H1 (cell line): ENCODE measurements around the gene RMC1. TPM values are rescaled to one million over a fixed set of nuclear protein-coding genes. Genes with fewer than 3 reads are reported as not detected.

Experiments
- CTCF ChIA-PET: fragments of 300-600 bp; sonication (Branson Sonifier 250); formaldehyde crosslinking; loops from one replicate; lab custom pipeline; 2021; ENCODE audit not compliant: partially characterized antibody; lab: Charles Lee
- POLR2A ChIA-PET: fragments of 300-600 bp; sonication (Branson Sonifier 250); formaldehyde crosslinking; loops from one replicate; lab custom pipeline; 2021; ENCODE audit warnings: inconsistent platforms; ENCODE audit not compliant: partially characterized antibody; lab: Charles Lee
- DNase-seq, 2 experiments: peaks; one replicate each; pipeline versions ENCODE4 v3.0.0 to v3.0.0-alpha.2; 2010 to 2022; ENCODE audit warnings: low spot score in 2 of 2, low read depth in 1 of 2, mixed read lengths in 1 of 2
- FAIRE-seq: peaks from 2 replicates; lab custom pipeline; 2011; peaks lifted over from hg19 to GRCh38; lab: Jason Lieb, UNC
- H2AFZ ChIP-seq: 2 replicates; pipeline ENCODE4 v1.8.1; 2012; ENCODE audit warnings: low read length, inconsistent platforms
- H2AK5ac ChIP-seq: 2 replicates; pipeline ENCODE4 v1.6.1; 2013; ENCODE audit warnings: low read depth, low read length
- H2BK120ac ChIP-seq: replicated peaks from 2 replicates; pipeline ENCODE3; 2013; ENCODE audit warnings: low read depth, low read length, inconsistent platforms
- H2BK12ac ChIP-seq: 2 replicates; pipeline ENCODE4 v1.6.1; 2013; ENCODE audit warnings: low read depth, low read length
- H2BK15ac ChIP-seq: 2 replicates; pipeline ENCODE4 v1.6.1; 2013; ENCODE audit warnings: low read length
- H2BK20ac ChIP-seq: 2 replicates; pipeline ENCODE4 v1.6.1; 2013; ENCODE audit warnings: low read length
- H2BK5ac ChIP-seq: 2 replicates; pipeline ENCODE4 v1.6.1; 2013; ENCODE audit warnings: low read depth, low read length
- H3K14ac ChIP-seq: 2 replicates; pipeline ENCODE4 v1.6.1; 2013; ENCODE audit warnings: inconsistent platforms; ENCODE audit not compliant: insufficient read length
- H3K18ac ChIP-seq: 2 replicates; pipeline ENCODE4 v1.6.1; 2013; ENCODE audit warnings: low read length; ENCODE audit errors: extremely low read depth
- H3K23ac ChIP-seq: 2 replicates; pipeline ENCODE4 v1.6.1; 2013; ENCODE audit warnings: inconsistent platforms; ENCODE audit not compliant: insufficient read length
- H3K23me2 ChIP-seq: 2 replicates; pipeline ENCODE4 v1.6.1; 2013; ENCODE audit warnings: low read depth, low read length
- H3K27ac ChIP-seq: 2 replicates; pipeline ENCODE4 v1.6.1; 2011; ENCODE audit warnings: low read depth, low read length, inconsistent platforms
- H3K27me3 ChIP-seq, 4 experiments: replicated peaks in 1 of 4; 1 replicate in 1 of 4; 2 replicates in 3 of 4; pipeline versions ENCODE4 v1.6.1 to v1.8.1; 2011 to 2013; ENCODE audit warnings: low read length in 3 of 4, mild to moderate bottlenecking in 3 of 4, inconsistent platforms in 2 of 4, mixed read lengths in 2 of 4, moderate library complexity in 1 of 4; ENCODE audit not compliant: control insufficient read depth in 3 of 4, insufficient read depth in 3 of 4; ENCODE audit errors: extremely low read depth in 1 of 4
- H3K36me3 ChIP-seq, 4 experiments: 2 replicates each; pipeline versions ENCODE4 v1.6.1 to v1.8.1; 2011 to 2013; ENCODE audit warnings: mild to moderate bottlenecking in 4 of 4, low read length in 3 of 4, moderate library complexity in 2 of 4, control low read depth in 1 of 4, inconsistent platforms in 1 of 4; ENCODE audit not compliant: insufficient read depth in 4 of 4, control insufficient read depth in 2 of 4
- H3K4ac ChIP-seq: replicated peaks from 2 replicates; pipeline ENCODE3; 2013; ENCODE audit warnings: low read length, low read depth, mixed read lengths, inconsistent platforms; ENCODE audit not compliant: insufficient read length
- H3K4me1 ChIP-seq, 4 experiments: replicated peaks in 1 of 4; 1 replicate in 1 of 4; 2 replicates in 3 of 4; pipeline versions ENCODE4 v1.6.1 to v1.8.1; 2011 to 2013; ENCODE audit warnings: low read length in 3 of 4, inconsistent platforms in 2 of 4, mixed read lengths in 1 of 4; ENCODE audit not compliant: insufficient read depth in 4 of 4, control insufficient read depth in 3 of 4
- H3K4me2 ChIP-seq, 2 experiments: 2 replicates each; pipeline versions ENCODE4 v1.6.1 to v1.8.1; 2011 to 2013; ENCODE audit warnings: low read depth in 2 of 2, low read length in 2 of 2, control low read depth in 1 of 2, inconsistent platforms in 1 of 2, mild to moderate bottlenecking in 1 of 2; ENCODE audit not compliant: insufficient read depth in 1 of 2
- H3K4me3 ChIP-seq, 4 experiments: fragments of 200-600, 300-600 bp in 1 of 4; sonication (generic), shearing (Covaris generic), sonication (Bioruptor Twin) in 1 of 4; 2 replicates each; pipeline versions ENCODE4 v1.5.1 to v1.8.1; 2011 to 2016; ENCODE audit warnings: low read length in 4 of 4, low read depth in 3 of 4, control low read depth in 2 of 4, inconsistent platforms in 2 of 4, mild to moderate bottlenecking in 2 of 4, mixed read lengths in 1 of 4, moderate library complexity in 1 of 4; ENCODE audit not compliant: insufficient read depth in 2 of 4; ENCODE audit errors: extremely low read depth in 1 of 4
- H3K56ac ChIP-seq: replicated peaks from 2 replicates; pipeline ENCODE3; 2013; ENCODE audit warnings: low read depth, mild to moderate bottlenecking, mixed read lengths, low read length, inconsistent platforms; ENCODE audit not compliant: insufficient read length
- H3K79me1 ChIP-seq: 2 replicates; pipeline ENCODE4 v1.6.1; 2013; ENCODE audit warnings: low read depth, low read length, control low read depth
- H3K79me2 ChIP-seq, 2 experiments: 2 replicates each; pipeline versions ENCODE4 v1.6.1 to v1.8.1; 2012 to 2013; ENCODE audit warnings: low read length in 2 of 2, mild to moderate bottlenecking in 2 of 2, inconsistent platforms in 1 of 2; ENCODE audit not compliant: insufficient read depth in 2 of 2, control insufficient read depth in 1 of 2
- H3K9ac ChIP-seq, 4 experiments: replicated peaks in 1 of 4; 1 replicate in 1 of 4; 2 replicates in 3 of 4; pipeline versions ENCODE4 v1.6.1 to v1.8.1; 2011 to 2013; ENCODE audit warnings: low read depth in 3 of 4, low read length in 3 of 4, control low read depth in 2 of 4, mild to moderate bottlenecking in 2 of 4, moderate library complexity in 2 of 4, inconsistent platforms in 1 of 4; ENCODE audit errors: extremely low read depth in 1 of 4
- H3K9me3 ChIP-seq, 2 experiments: 2 replicates each; pipeline versions ENCODE4 v1.6.1 to v1.8.1; 2012 to 2013; ENCODE audit warnings: mild to moderate bottlenecking in 2 of 2, moderate library complexity in 2 of 2, control low read depth in 1 of 2, inconsistent platforms in 1 of 2, low read depth in 1 of 2, low read length in 1 of 2, mixed read lengths in 1 of 2; ENCODE audit not compliant: insufficient read depth in 2 of 2
- H4K20me1 ChIP-seq, 2 experiments: replicated peaks in 1 of 2; 2 replicates each; pipeline versions ENCODE3 to v1.8.1; 2011 to 2013; ENCODE audit warnings: inconsistent platforms in 2 of 2, low read length in 2 of 2, mild to moderate bottlenecking in 1 of 2; ENCODE audit not compliant: insufficient read depth in 2 of 2, control insufficient read depth in 1 of 2
- H4K5ac ChIP-seq: 2 replicates; pipeline ENCODE4 v1.6.1; 2013; ENCODE audit warnings: low read length, low read depth, mixed read lengths, inconsistent platforms; ENCODE audit not compliant: insufficient read length
- H4K8ac ChIP-seq: 2 replicates; pipeline ENCODE4 v1.8.0; 2013; ENCODE audit warnings: mild to moderate bottlenecking, moderate library complexity, low read length, inconsistent platforms; ENCODE audit not compliant: insufficient read depth; ENCODE audit errors: extremely low read depth
- H4K91ac ChIP-seq: replicated peaks from 2 replicates; pipeline ENCODE3; 2013; ENCODE audit warnings: low read length, mixed read lengths, inconsistent platforms; ENCODE audit not compliant: insufficient read length
- ASH2L ChIP-seq: fragments of 200-600, 300-600 bp; sonication (generic); IDR thresholded peaks from one replicate; pipeline ENCODE4 v1.7.1; 2017; ENCODE audit warnings: low read length
- CBX8 ChIP-seq: fragments of 300-800, 300-1000 bp; sonication (generic); IDR thresholded peaks from 2 replicates; pipeline ENCODE4 v1.7.1; 2016; ENCODE audit warnings: low read depth, low read length, borderline replicate concordance
- EGR1 ChIP-seq: IDR thresholded peaks from 2 replicates; pipeline ENCODE4 v1.6.1; 2011; ENCODE audit warnings: low read depth, low read length, borderline replicate concordance
- EP300 ChIP-seq, 2 experiments: IDR thresholded peaks; 1 replicate in 1 of 2; 2 replicates in 1 of 2; pipeline ENCODE4 v1.6.1; 2011 to 2012; ENCODE audit warnings: low read depth in 2 of 2, low read length in 2 of 2, mild to moderate bottlenecking in 2 of 2, borderline replicate concordance in 1 of 2, inconsistent platforms in 1 of 2, moderate library complexity in 1 of 2
- HDAC6 ChIP-seq: IDR thresholded peaks from one replicate; pipeline ENCODE4 v1.7.1; 2012; ENCODE audit warnings: low read depth, mild to moderate bottlenecking, inconsistent platforms, low read length, moderate library complexity
- JUN ChIP-seq: IDR thresholded peaks from 2 replicates; pipeline ENCODE4 v1.6.1; 2011; ENCODE audit warnings: low read depth, mild to moderate bottlenecking, improper control_type of control experiment, low read length
- JUND ChIP-seq: IDR thresholded peaks from 2 replicates; pipeline ENCODE4 v1.6.1; 2011; ENCODE audit warnings: mild to moderate bottlenecking, improper control_type of control experiment, low read length
- NRF1 ChIP-seq: IDR thresholded peaks from 2 replicates; pipeline ENCODE4 v1.6.1; 2011; ENCODE audit warnings: mild to moderate bottlenecking, low read depth, low read length, improper control_type of control experiment
- PHF8 ChIP-seq: fragments of 200-600 bp; sonication (generic); conservative IDR thresholded peaks from 2 replicates; pipeline ENCODE4 v1.7.1; 2012; ENCODE audit warnings: low read depth, mild to moderate bottlenecking, inconsistent platforms, low read length, moderate library complexity
- POLR2AphosphoS5 ChIP-seq: IDR thresholded peaks from 2 replicates; pipeline ENCODE4 v1.6.1; 2011; ENCODE audit warnings: low read depth, low read length
- POU5F1 ChIP-seq: IDR thresholded peaks from 2 replicates; pipeline ENCODE4 v1.6.1; 2011; ENCODE audit warnings: low read depth, mild to moderate bottlenecking, low read length, moderate library complexity
- SIN3A ChIP-seq, 2 experiments: IDR thresholded peaks in 1 of 2; conservative IDR thresholded peaks in 1 of 2; 2 replicates each; pipeline ENCODE4 v1.6.1; 2011 to 2012; ENCODE audit warnings: low read length in 2 of 2, improper control_type of control experiment in 1 of 2, low read depth in 1 of 2, mild to moderate bottlenecking in 1 of 2
- SIRT6 ChIP-seq: IDR thresholded peaks from one replicate; pipeline ENCODE4 v1.7.1; 2012; ENCODE audit warnings: low read length, inconsistent platforms
- SIX5 ChIP-seq: IDR thresholded peaks from 2 replicates; pipeline ENCODE4 v1.6.1; 2011; ENCODE audit warnings: mild to moderate bottlenecking, low read depth, low read length
- SP1 ChIP-seq: IDR thresholded peaks from 2 replicates; pipeline ENCODE4 v1.6.1; 2011; ENCODE audit warnings: low read depth, low read length
- ZNF274 ChIP-seq: IDR thresholded peaks from 2 replicates; pipeline ENCODE4 v1.7.0; 2012; ENCODE audit warnings: low read length, borderline replicate concordance; ENCODE audit errors: extremely low read depth
- WGBS, 2 experiments: shearing (Covaris generic) in 1 of 2; methylation state at CpG; one replicate each; pipeline versions ENCODE4 v1.1.6 to v1.1.7; 2013 to 2015; ENCODE audit warnings: low lambda C conversion rate in 2 of 2, mixed read lengths in 2 of 2, inconsistent platforms in 1 of 2, low coverage in 1 of 2, missing lambda C conversion rate in 1 of 2; ENCODE audit not compliant: insufficient replicate concordance in 2 of 2, insufficient coverage in 1 of 2, insufficient read length in 1 of 2; ENCODE audit errors: extremely low coverage in 1 of 2, missing lambda C conversion rate in 1 of 2; 5-methylcytosine and 5-hydroxymethylcytosine counted together
- polyA plus RNA-seq, 7 experiments: library from polyadenylated mRNA; depleted of rRNA in 3 of 7; stranded (reverse) in 5 of 7; unstranded in 2 of 7; fragments of >200 nt in 5 of 7; fragments of 200-250 nt in 2 of 7; gene quantifications; 1 replicate in 5 of 7; 2 replicates in 1 of 7; 4 replicates in 1 of 7; pipeline versions ENCODE4 v1.2.1 to v1.2.3, GENCODE V29; 2011 to 2013; ENCODE audit warnings: missing spikeins in 2 of 7, mixed read lengths in 2 of 7
- total RNA-seq: library from RNA; stranded (reverse); fragmentation: NEBNext Ultra II Directional; extraction: Animal tissue kit (Norgen Biotek cat#: 25700); gene quantifications from 2 replicates; pipeline ENCODE4 v1.2.1, GENCODE V29; 2021

RMC1 gene
- total and polyA plus RNA-seq, 2 of the 8 experiments (the other 6 are each of a cell fraction or from before 2014, with no cell fraction given): 16.4 to 20.1 TPM

- H4K91ac ChIP-seq: no peak overlapping the region
- H3K4me3 ChIP-seq: no peak overlapping the region
- no peak overlapping the region for H3K56ac ChIP-seq
- no peaks in the 10 kb centered on the region for H3K23me2 ChIP-seq
- H4K5ac ChIP-seq: no peak overlapping the region
- no peak overlapping the region for H4K8ac ChIP-seq
- no peak overlapping the region for H2BK15ac ChIP-seq
- no peak overlapping the region for H3K4ac ChIP-seq
- no peak overlapping the region for H3K4me2 ChIP-seq
- no peaks in the 10 kb centered on the region for H3K79me1 ChIP-seq
- H3K14ac ChIP-seq: no peak overlapping the region
- no peak for FAIRE-seq
- H2BK120ac ChIP-seq: no peak overlapping the region
- H2AFZ ChIP-seq: no peak overlapping the region
- ChIA-PET POLR2A (no interaction called here), CTCF (interaction anchor here (0.6 to 1.9 kb wide), 3 partner anchors 12 to 169 kb away, joined by 3 to 6 read pairs (median 3); no protein-coding TSS in a partner anchor)
- H3K27ac ChIP-seq: no peak overlapping the region
- H3K36me3 ChIP-seq: peaks cover 42 to 84% (median 67%) of the 10 kb centered on the region in 4 experiments
- no peak overlapping the region for H2BK12ac ChIP-seq
- no peak overlapping the region for H3K18ac ChIP-seq
- H2AK5ac ChIP-seq: no peak overlapping the region
- H4K20me1 ChIP-seq: peaks cover 0 to 5% of the 10 kb centered on the region in 2 experiments
- no peaks in the 10 kb centered on the region for H3K79me2 ChIP-seq
- H2BK5ac ChIP-seq: no peak overlapping the region
- H3K9me3 ChIP-seq: no peaks in the 10 kb centered on the region
- H3K4me1 ChIP-seq: no peaks in the 10 kb centered on the region
- H3K9ac ChIP-seq: no peak overlapping the region
- 97% methylated on average over 16 of the region's 16 CpGs; no CpG with 5 or more reads in 1 of the 2 experiments for WGBS, 2 experiments
- no peaks in the 10 kb centered on the region for H3K27me3 ChIP-seq
- H3K23ac ChIP-seq: no peak overlapping the region
- no peak for DNase-seq
- H2BK20ac ChIP-seq: no peak overlapping the region
- TF ChIP-seq ASH2L (no peak), JUND (no peak), SP1 (no peak), CBX8 (no peak), SIRT6 (no peak), EGR1 (no peak), POLR2AphosphoS5 (no peak), SIX5 (no peak), SIN3A (conservative IDR thresholded peaks at IDR 0.05 in 1 of 2, IDR thresholded peaks at IDR 0.05 in 1 of 2; ENCODE audit: low read depth in 1 of 2, low read length in 2 of 2) (no peak), NRF1 (no peak), EP300 (IDR thresholded peaks at IDR 0.05; ENCODE audit: borderline replicate concordance in 1 of 2, low read depth in 2 of 2, low read length in 2 of 2) (no peak), JUN (no peak), HDAC6 (no peak), POU5F1 (no peak), PHF8 (no peak), ZNF274 (no peak)
These were observed 31.0 kb downstream of the RMC1 start for GRCh38 chr18:23534276-23534675.
